PC-3 (cell line): ENCODE measurements around the gene ZCWPW2. TPM values are rescaled to one million over a fixed set of nuclear protein-coding genes. Genes with fewer than 3 reads are reported as not detected.

Experiments used
- ATAC-seq: fragments of 200-7000 bp; cut with Tn5 transposase; 2 replicates; pipeline ENCODE4 v1.9.1; 2020; ENCODE audit warnings: mild to moderate bottlenecking, moderate library complexity
- BruUV-seq: library from RNA; stranded (reverse); fragments of 400-500 nt; replicated peaks from 2 replicates; lab custom pipeline; 2021; lab: Mats Ljungman, UMichigan
- CTCF ChIA-PET: fragments of 300-600 bp; sonication (Branson Sonifier 250); formaldehyde crosslinking; loops from one replicate; lab custom pipeline; 2022; ENCODE audit warnings: antibody characterized with exemption; lab: Charles Lee
- POLR2A ChIA-PET: fragments of 300-600 bp; sonication (Branson Sonifier 250); formaldehyde crosslinking; loops from one replicate; lab custom pipeline; 2022; ENCODE audit warnings: antibody characterized with exemption; ENCODE audit not compliant: unreplicated experiment; lab: Charles Lee
- DNase-seq: peaks from one replicate; pipeline ENCODE4 v3.0.0-alpha.2; 2015
- H2AFZ ChIP-seq: fragments of 300-600 bp; sonication (generic); 2 replicates; pipeline ENCODE4 v1.6.0; 2016; ENCODE audit warnings: antibody characterized with exemption, low read length
- H3F3A ChIP-seq: fragments of 300-600 bp; sonication (generic); one replicate; pipeline ENCODE4 v1.6.0; 2017; ENCODE audit warnings: antibody characterized with exemption, low read length, control low read depth, mild to moderate bottlenecking; ENCODE audit not compliant: unreplicated experiment
- H3K27ac ChIP-seq: fragments of 300-600 bp; sonication (generic); 2 replicates; pipeline ENCODE4 v1.5.1; 2016; ENCODE audit warnings: mild to moderate bottlenecking, low read length
- H3K27me3 ChIP-seq: fragments of 300-600 bp; sonication (generic); 2 replicates; pipeline ENCODE4 v1.6.1; 2016; ENCODE audit warnings: low read length, mixed read lengths
- H3K36me3 ChIP-seq: fragments of 300-600 bp; sonication (generic); 2 replicates; pipeline ENCODE4 v1.6.1; 2016; ENCODE audit warnings: low read depth, mixed run types, low read length, mixed read lengths
- H3K4me1 ChIP-seq: fragments of 300-600 bp; sonication (generic); 2 replicates; pipeline ENCODE4 v1.5.1; 2016; ENCODE audit warnings: low read length; ENCODE audit not compliant: insufficient read depth
- H3K4me2 ChIP-seq: fragments of 300-600 bp; sonication (generic); 2 replicates; pipeline ENCODE4 v1.6.0; 2016; ENCODE audit warnings: low read length
- H3K4me3 ChIP-seq: fragments of 300-600 bp; sonication (generic); 2 replicates; pipeline ENCODE4 v1.5.1; 2016; ENCODE audit warnings: mild to moderate bottlenecking, low read length, mixed read lengths
- H3K79me2 ChIP-seq: fragments of 300-600 bp; sonication (generic); 2 replicates; pipeline ENCODE4 v1.6.1; 2017; ENCODE audit warnings: low read length, mixed read lengths
- H3K9ac ChIP-seq: fragments of 300-600 bp; sonication (generic); 2 replicates; pipeline ENCODE4 v1.6.0; 2016; ENCODE audit warnings: mild to moderate bottlenecking, low read length
- H3K9me2 ChIP-seq: fragments of 300-600 bp; sonication (generic); replicated peaks from 2 replicates; pipeline ENCODE4 v1.6.1; 2016; ENCODE audit warnings: mixed run types, low read length, mixed read lengths
- H3K9me3 ChIP-seq: fragments of 300-600 bp; sonication (generic); 2 replicates; pipeline ENCODE4 v1.6.1; 2016; ENCODE audit warnings: low read length, mixed read lengths
- H4K20me1 ChIP-seq: fragments of 300-600 bp; sonication (generic); 2 replicates; pipeline ENCODE4 v1.6.1; 2016; ENCODE audit warnings: low read length, mixed read lengths
- EZH2 ChIP-seq: fragments of 300-600 bp; sonication (generic); IDR thresholded peaks from one replicate; pipeline ENCODE4 v1.6.1; 2017; ENCODE audit warnings: antibody characterized with exemption, mild to moderate bottlenecking, low read length; ENCODE audit not compliant: unreplicated experiment
- EZH2phosphoT487 ChIP-seq: fragments of 300-600 bp; sonication (generic); IDR thresholded peaks from 2 replicates; pipeline ENCODE4 v1.6.1; 2018; ENCODE audit warnings: mild to moderate bottlenecking, antibody characterized with exemption, low read length, borderline replicate concordance
- intact Hi-C: fragments of 100-400 bp; cut with micrococcal nuclease; formaldehyde crosslinking; loops from 2 replicates; pipeline ENCODE4 v1.9.0; 2023
- total RNA-seq: library from RNA; depleted of rRNA; stranded (reverse); fragments of >200 nt; gene quantifications from 2 replicates; pipeline ENCODE4 v1.2.3, GENCODE V29; 2014
- TF ChIP-seq, protein P1 (sequence below): fragments of 300-600 bp; sonication (generic); conservative IDR thresholded peaks from 2 replicates; pipeline ENCODE4 v1.5.1; 2017; ENCODE audit warnings: antibody characterized with exemption, low read depth, mild to moderate bottlenecking, low read length

Gene ZCWPW2
- total RNA-seq, 1 experiment from 2014 or later, result not detected

DNA sequence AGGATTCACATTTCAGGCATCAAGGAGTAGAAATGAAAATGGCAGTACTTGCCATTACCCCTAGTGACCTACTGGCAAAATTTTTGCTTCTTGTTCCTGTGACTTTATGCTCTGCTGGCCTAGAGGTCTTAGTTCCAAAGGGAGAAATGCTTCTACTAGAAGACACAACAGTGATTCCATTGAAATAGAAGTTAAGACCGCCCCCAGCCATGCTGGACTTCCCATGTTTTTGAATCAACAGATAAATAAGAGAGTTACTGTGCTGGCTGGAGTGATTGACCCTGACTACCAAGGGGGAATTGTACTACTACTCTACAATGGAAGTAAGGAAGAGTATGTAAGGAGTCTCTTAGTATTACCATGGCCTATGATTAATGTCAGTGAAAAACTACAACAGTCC lies 196.3 kb downstream of the ZCWPW2 start:
- no TSS peak for BruUV-seq
- POLR2A ChIA-PET, result no interaction called here
- no peak for TF ChIP-seq EZH2
- TF ChIP-seq, protein P1, sequence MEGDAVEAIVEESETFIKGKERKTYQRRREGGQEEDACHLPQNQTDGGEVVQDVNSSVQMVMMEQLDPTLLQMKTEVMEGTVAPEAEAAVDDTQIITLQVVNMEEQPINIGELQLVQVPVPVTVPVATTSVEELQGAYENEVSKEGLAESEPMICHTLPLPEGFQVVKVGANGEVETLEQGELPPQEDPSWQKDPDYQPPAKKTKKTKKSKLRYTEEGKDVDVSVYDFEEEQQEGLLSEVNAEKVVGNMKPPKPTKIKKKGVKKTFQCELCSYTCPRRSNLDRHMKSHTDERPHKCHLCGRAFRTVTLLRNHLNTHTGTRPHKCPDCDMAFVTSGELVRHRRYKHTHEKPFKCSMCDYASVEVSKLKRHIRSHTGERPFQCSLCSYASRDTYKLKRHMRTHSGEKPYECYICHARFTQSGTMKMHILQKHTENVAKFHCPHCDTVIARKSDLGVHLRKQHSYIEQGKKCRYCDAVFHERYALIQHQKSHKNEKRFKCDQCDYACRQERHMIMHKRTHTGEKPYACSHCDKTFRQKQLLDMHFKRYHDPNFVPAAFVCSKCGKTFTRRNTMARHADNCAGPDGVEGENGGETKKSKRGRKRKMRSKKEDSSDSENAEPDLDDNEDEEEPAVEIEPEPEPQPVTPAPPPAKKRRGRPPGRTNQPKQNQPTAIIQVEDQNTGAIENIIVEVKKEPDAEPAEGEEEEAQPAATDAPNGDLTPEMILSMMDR, result no peak

DNA sequence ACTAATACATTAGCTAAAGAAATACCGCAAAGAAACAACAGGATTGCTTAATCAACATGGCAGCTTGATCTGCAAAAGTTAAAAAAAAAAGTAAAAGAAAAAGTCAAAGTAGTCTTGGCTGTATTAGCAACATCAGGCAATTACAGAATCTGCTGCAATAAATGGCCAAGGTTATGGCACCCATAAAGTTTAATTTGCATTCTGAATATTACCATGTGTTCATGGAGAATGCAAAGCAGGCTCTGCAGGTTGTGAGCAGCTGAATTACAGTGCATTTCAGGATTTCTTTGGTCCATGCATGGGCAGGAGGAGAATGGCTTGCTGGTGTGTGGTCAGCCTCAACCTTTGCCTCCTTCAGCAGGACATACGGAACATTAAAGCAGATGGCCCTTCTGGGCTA lies 199.2 kb downstream of the ZCWPW2 start:
- POLR2A ChIA-PET, result no interaction called here

More for the DNA sequence above, 196.3 kb downstream of the ZCWPW2 start:
- no peaks in the 10 kb centered on the region for H3F3A ChIP-seq
- H2AFZ ChIP-seq, result no peak overlapping the region
- H3K9me3 ChIP-seq, result no peaks in the 10 kb centered on the region
- H4K20me1 ChIP-seq, result no peaks in the 10 kb centered on the region
- no peaks in the 10 kb centered on the region for H3K4me1 ChIP-seq
- H3K9me2 ChIP-seq, result no peaks in the 10 kb centered on the region
- no peak overlapping the region for H3K4me2 ChIP-seq
- no peaks in the 10 kb centered on the region for H3K36me3 ChIP-seq
- no peak overlapping the region for H3K27ac ChIP-seq
- no peaks in the 10 kb centered on the region for H3K79me2 ChIP-seq
- CTCF ChIA-PET, result no interaction called here
- H3K9ac ChIP-seq, result no peak overlapping the region
- DNase-seq, result no peak
- no peak for ATAC-seq
- intact Hi-C loops, result no loop called here
- H3K4me3 ChIP-seq, result no peak overlapping the region
- no peaks in the 10 kb centered on the region for H3K27me3 ChIP-seq

DNA sequence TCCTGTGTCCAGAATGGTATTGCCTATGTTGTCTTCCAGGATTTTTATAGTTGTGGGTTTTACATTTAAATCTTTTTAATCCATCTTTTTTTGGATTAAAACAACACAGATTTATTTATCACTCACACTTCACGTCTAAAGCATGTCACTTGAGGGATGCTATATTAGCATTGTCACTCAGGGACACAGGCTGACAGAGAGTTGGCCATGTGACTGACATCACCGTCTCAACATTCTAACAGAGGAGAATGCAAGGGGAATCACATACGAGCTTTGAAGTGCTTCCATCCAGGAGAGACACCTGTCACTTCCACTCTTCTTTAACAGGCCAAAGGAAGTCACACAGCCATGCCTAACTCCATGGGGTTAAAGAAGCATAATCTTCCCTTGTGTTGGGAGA lies 204.7 kb downstream of the ZCWPW2 start:
- ChIA-PET CTCF (no interaction called here), POLR2A (no interaction called here)
- Histone ChIP-seq H3K4me2 (no peak overlapping the region), H4K20me1 (no peaks in the 10 kb centered on the region), H3K4me3 (no peak overlapping the region), H3K27me3 (peaks cover 3% of the 10 kb centered on the region; the same call in 1 of the 2 replicates), H3K9me3 (no peaks in the 10 kb centered on the region), H3F3A (no peaks in the 10 kb centered on the region), H3K9me2 (no peaks in the 10 kb centered on the region), H3K27ac (no peak overlapping the region), H3K36me3 (no peaks in the 10 kb centered on the region), H3K79me2 (no peaks in the 10 kb centered on the region), H3K4me1 (no peaks in the 10 kb centered on the region), H3K9ac (no peak overlapping the region), H2AFZ (no peak overlapping the region)
- BruUV-seq, result no TSS peak
- no peak for DNase-seq
- intact Hi-C loops, result no loop called here
- no peak for ATAC-seq
- TF ChIP-seq EZH2phosphoT487, result no peak
- TF ChIP-seq, protein P1, result no peak
- no peak for TF ChIP-seq EZH2

More for the DNA sequence above, 199.2 kb downstream of the ZCWPW2 start:
- ATAC-seq, result no peak
- Histone ChIP-seq H3K4me3 (no peak overlapping the region), H4K20me1 (no peaks in the 10 kb centered on the region), H3K27ac (no peak overlapping the region), H3K9ac (no peak overlapping the region), H2AFZ (no peak overlapping the region), H3K27me3 (no peaks in the 10 kb centered on the region; the same call in 1 of the 2 replicates), H3K36me3 (no peaks in the 10 kb centered on the region), H3K79me2 (no peaks in the 10 kb centered on the region), H3K4me1 (no peaks in the 10 kb centered on the region), H3K9me2 (no peaks in the 10 kb centered on the region), H3F3A (no peaks in the 10 kb centered on the region), H3K4me2 (no peak overlapping the region), H3K9me3 (no peaks in the 10 kb centered on the region)
- DNase-seq, result no peak
- TF ChIP-seq EZH2, result no peak
- TF ChIP-seq, protein P1, result no peak
- no peak for TF ChIP-seq EZH2phosphoT487
- CTCF ChIA-PET, result no interaction called here
- intact Hi-C loops, result no loop called here
- BruUV-seq, result no TSS peak
